K562 (cell line): ENCODE measurements around the gene CRX. TPM values are rescaled to one million over a fixed set of nuclear protein-coding genes. Genes with fewer than 3 reads are reported as not detected.

ENCODE experiments used
- ATAC-seq: fragments of 200-7000 bp; cut with Tn5 transposase; 3 replicates; pipeline ENCODE4 v1.9.1; 2020; ENCODE audit warnings: moderate library complexity
- Bru-seq: library from RNA; stranded (reverse); fragments of 400-500 nt; gene quantifications from one replicate; lab custom pipeline; 2021; lab: Mats Ljungman, UMichigan
- BruChase-seq, 2 experiments: library from RNA; stranded (reverse); fragments of 400-500 nt; gene quantifications; one replicate each; lab custom pipeline; 2021; lab: Mats Ljungman, UMichigan
- BruUV-seq: library from RNA; stranded (reverse); fragments of 400-500 nt; replicated peaks from 2 replicates; lab custom pipeline; 2021; lab: Mats Ljungman, UMichigan
- CTCF ChIA-PET: fragments of 300-600 bp; formaldehyde crosslinking; extraction: SDS; loops from one replicate; lab custom pipeline; 2021; ENCODE audit warnings: low intra/inter-chr PET ratio; lab: Yijun Ruan, JAX
- POLR2A ChIA-PET: fragments of 300-600, 350-650 bp; sonication (Branson Sonifier 250); formaldehyde crosslinking; extraction: SDS; loops from one replicate; lab custom pipeline; 2021; ENCODE audit warnings: antibody characterized with exemption, inconsistent platforms; lab: Yijun Ruan, JAX
- DNase-seq, 4 experiments: peaks; one replicate each; pipeline versions ENCODE4 v3.0.0 to v3.0.0-alpha.2; 2011 to 2018; ENCODE audit warnings: low spot score in 3 of 4, mixed read lengths in 3 of 4; ENCODE audit errors: extremely low read depth in 1 of 4
- FAIRE-seq: peaks from 2 replicates; lab custom pipeline; 2011; peaks lifted over from hg19 to GRCh38; lab: Jason Lieb, UNC
- H2AFZ ChIP-seq: 2 replicates; pipeline ENCODE4 v1.6.0; 2011; ENCODE audit warnings: low read depth, low read length, control low read depth, inconsistent platforms
- H3K27ac ChIP-seq: fragments of 200-600 bp; 3 replicates; pipeline ENCODE4 v1.8.0; 2011; ENCODE audit warnings: low read depth, mild to moderate bottlenecking, control low read depth, inconsistent platforms, low read length, moderate library complexity, mixed read lengths; ENCODE audit errors: extremely low read depth
- H3K27me3 ChIP-seq, 2 experiments: fragments of 300-600 bp in 1 of 2; 2 replicates in 1 of 2; 3 replicates in 1 of 2; pipeline versions ENCODE4 v1.6.0 to v1.8.0; 2011; ENCODE audit warnings: inconsistent platforms in 2 of 2, low read length in 2 of 2, mild to moderate bottlenecking in 1 of 2, mixed read lengths in 1 of 2, moderate library complexity in 1 of 2; ENCODE audit not compliant: control insufficient read depth in 2 of 2, insufficient read depth in 2 of 2
- H3K36me3 ChIP-seq: fragments of 300-600 bp; 3 replicates; pipeline ENCODE4 v1.8.0; 2011; ENCODE audit warnings: mild to moderate bottlenecking, low read length, inconsistent platforms; ENCODE audit not compliant: control insufficient read depth, insufficient read depth
- H3K4me1 ChIP-seq, 2 experiments: fragments of 200-600 bp in 1 of 2; replicated peaks in 1 of 2; 2 replicates in 1 of 2; 3 replicates in 1 of 2; pipeline versions ENCODE4 v1.5.1 to v1.8.0; 2011; ENCODE audit warnings: inconsistent platforms in 2 of 2, low read length in 2 of 2, mild to moderate bottlenecking in 1 of 2, mixed read lengths in 1 of 2, moderate library complexity in 1 of 2; ENCODE audit not compliant: control insufficient read depth in 2 of 2, insufficient read depth in 2 of 2
- H3K4me2 ChIP-seq: 2 replicates; pipeline ENCODE4 v1.6.1; 2011; ENCODE audit warnings: low read length, control low read depth, inconsistent platforms, mixed read lengths; ENCODE audit not compliant: insufficient read depth
- H3K4me3 ChIP-seq: fragments of 200-600 bp; sonication (generic), shearing (Covaris generic); 2 replicates; pipeline ENCODE4 v1.5.1; 2016; ENCODE audit warnings: control low read depth, inconsistent platforms
- H3K79me2 ChIP-seq: fragments of 200-600 bp; 3 replicates; pipeline ENCODE4 v1.8.0; 2011; ENCODE audit warnings: low read length, inconsistent platforms; ENCODE audit not compliant: control insufficient read depth, insufficient read depth
- H3K9ac ChIP-seq, 2 experiments: 2 replicates each; pipeline versions ENCODE4 v1.6.0 to v1.6.1; 2011; ENCODE audit warnings: low read depth in 2 of 2, low read length in 2 of 2, control low read depth in 1 of 2, inconsistent platforms in 1 of 2, mild to moderate bottlenecking in 1 of 2, mixed read lengths in 1 of 2; ENCODE audit not compliant: insufficient read depth in 1 of 2
- H3K9me1 ChIP-seq: one replicate; pipeline ENCODE4 v1.6.0; 2011; ENCODE audit warnings: inconsistent platforms, mild to moderate bottlenecking, low read length, moderate library complexity; ENCODE audit not compliant: control insufficient read depth, insufficient read depth
- H3K9me3 ChIP-seq: replicated peaks from 2 replicates; pipeline ENCODE4 v1.5.1; 2011; ENCODE audit warnings: low read depth, low read length, inconsistent platforms; ENCODE audit not compliant: control insufficient read depth, insufficient read depth
- H4K20me1 ChIP-seq: replicated peaks from 2 replicates; pipeline ENCODE4 v1.6.1; 2011; ENCODE audit warnings: low read length, inconsistent platforms, mixed read lengths; ENCODE audit not compliant: control insufficient read depth, insufficient read depth
- ELF2 ChIP-seq: fragments of 250-450 bp; sonication (Bioruptor Pico); IDR thresholded peaks from 2 replicates; pipeline ENCODE4 v1.5.0; 2021; ENCODE audit warnings: mild to moderate bottlenecking
- ESRRB ChIP-seq: fragments of 250-450 bp; sonication (Bioruptor Pico); IDR thresholded peaks from 2 replicates; pipeline ENCODE4 v1.5.0; 2020; ENCODE audit warnings: mild to moderate bottlenecking, moderate library complexity, borderline replicate concordance
- FOXJ3 ChIP-seq: sonication (generic); formaldehyde crosslinking; IDR thresholded peaks from 2 replicates; pipeline ENCODE4 v1.4.0; 2020; ENCODE audit warnings: mild to moderate bottlenecking, missing genetic modification reagents
- HSF4 ChIP-seq: fragments of 250-450 bp; sonication (Bioruptor Pico); IDR thresholded peaks from 2 replicates; pipeline ENCODE4 v2.1.2; 2022; ENCODE audit warnings: mild to moderate bottlenecking, moderate library complexity, borderline replicate concordance
- ILF3 ChIP-seq: fragments of 450-650 bp; IDR thresholded peaks from 2 replicates; pipeline ENCODE4 v1.6.1; 2018; ENCODE audit warnings: antibody characterized with exemption, mild to moderate bottlenecking, moderate library complexity, borderline replicate concordance
- JUN ChIP-seq, 2 experiments: sonication (generic) in 1 of 2; formaldehyde crosslinking in 1 of 2; IDR thresholded peaks; 2 replicates each; pipeline versions ENCODE4 v1.6.1 to v1.8.0; 2012 to 2022; ENCODE audit warnings: borderline replicate concordance in 2 of 2, mild to moderate bottlenecking in 2 of 2, improper control_type of control experiment in 1 of 2, low read depth in 1 of 2, low read length in 1 of 2, missing genetic modification reagents in 1 of 2
- NFXL1 ChIP-seq: fragments of 450-650 bp; formaldehyde crosslinking; IDR thresholded peaks from 2 replicates; pipeline ENCODE4 v1.4.0; 2021; ENCODE audit warnings: mild to moderate bottlenecking
- PRMT5 ChIP-seq: sonication (generic); formaldehyde crosslinking; IDR thresholded peaks from 2 replicates; pipeline ENCODE4 v1.5.0; 2020; ENCODE audit warnings: missing genetic modification reagents
- SAP30 ChIP-seq: fragments of 200-600 bp; sonication (generic); IDR thresholded peaks from 2 replicates; pipeline ENCODE4 v1.6.1; 2012; ENCODE audit warnings: borderline replicate concordance, low read depth, mild to moderate bottlenecking, moderate library complexity, low read length, control low read depth, inconsistent platforms; ENCODE audit not compliant: insufficient read depth, poor library complexity, severe bottlenecking
- SETDB1 ChIP-seq: IDR thresholded peaks from one replicate; pipeline ENCODE4 v1.6.1; 2012; ENCODE audit warnings: low read length, control low read depth, inconsistent platforms
- SREBF2 ChIP-seq: sonication (generic); formaldehyde crosslinking; IDR thresholded peaks from 2 replicates; pipeline ENCODE4 v1.4.0; 2020; ENCODE audit warnings: mild to moderate bottlenecking, missing genetic modification reagents
- SRSF3 ChIP-seq: fragments of 200-400 bp; formaldehyde crosslinking; IDR thresholded peaks from 2 replicates; pipeline ENCODE4 v1.6.1; 2016; ENCODE audit warnings: mild to moderate bottlenecking, low read length, moderate library complexity; ENCODE audit not compliant: insufficient read depth
- TBP ChIP-seq: optimal IDR thresholded peaks from 2 replicates; pipeline ENCODE3; 2011; ENCODE audit warnings: low read depth, low read length, improper control_type of control experiment
- YY1 ChIP-seq, 3 experiments: IDR thresholded peaks; 2 replicates each; pipeline ENCODE4 v1.6.1; 2011; ENCODE audit warnings: low read length in 2 of 3, mild to moderate bottlenecking in 2 of 3, moderate library complexity in 2 of 3, borderline replicate concordance in 1 of 3, control low read depth in 1 of 3, low read depth in 1 of 3; ENCODE audit not compliant: insufficient read depth in 3 of 3, insufficient replicate concordance in 2 of 3, control insufficient read depth in 1 of 3, insufficient read length in 1 of 3; ENCODE audit errors: extremely low read depth in 1 of 3
- ZC3H11A ChIP-seq: IDR thresholded peaks from 2 replicates; pipeline ENCODE4 v1.6.1; 2012; ENCODE audit warnings: low read depth, low read length, improper control_type of control experiment
- ZNF3 ChIP-seq: fragments of 250-450 bp; sonication (Bioruptor Pico); IDR thresholded peaks from 2 replicates; pipeline ENCODE4 v1.5.0; 2021; ENCODE audit warnings: mild to moderate bottlenecking, moderate library complexity
- WGBS: fragments of 100-300 bp; shearing (Covaris generic); methylation state at CpG from one replicate; pipeline ENCODE4 v1.1.6; 2016; ENCODE audit warnings: low coverage, mixed read lengths; ENCODE audit not compliant: insufficient coverage; ENCODE audit errors: missing lambda C conversion rate; 5-methylcytosine and 5-hydroxymethylcytosine counted together
- in situ Hi-C: fragments of 300-500 bp; cut with MboI; formaldehyde crosslinking; loops from 4 replicates; pipeline ENCODE4 v1.15.0; 2018; ENCODE audit warnings: inconsistent platforms, mixed read lengths
- intact Hi-C: fragments of 100-400 bp; cut with micrococcal nuclease; formaldehyde crosslinking; loops from 2 replicates; pipeline ENCODE4 v1.14.2; 2022
- long read RNA-seq, 3 experiments: library from polyadenylated mRNA in 2 of 3; library from RNA in 1 of 3; unstranded in 2 of 3; stranded (forward) in 1 of 3; transcript quantifications; one replicate each; pipeline ENCODE4 v2.0.0, GENCODE V29; 2019 to 2022
- polyA minus RNA-seq, 3 experiments: library from RNA; depleted of rRNA, polyadenylated mRNA; stranded (reverse); fragments of >200 nt; gene quantifications; 2 replicates each; pipeline ENCODE4 v1.2.3, GENCODE V29; 2011
- polyA plus RNA-seq, 8 experiments: library from polyadenylated mRNA; depleted of rRNA in 4 of 8; stranded (reverse) in 5 of 8; unstranded in 3 of 8; fragments of >200 nt; fragmentation: Nextera tagmentation in 2 of 8; fragmentation: Illumina TruSeq in 1 of 8; extraction: Ambion mirVana in 2 of 8; extraction: Trizol in 1 of 8; gene quantifications; 2 replicates each; pipeline versions ENCODE4 v1.2.1 to v1.2.3, GENCODE V29; 2011 to 2014; ENCODE audit warnings: inconsistent platforms in 1 of 8, missing spikeins in 1 of 8
- total RNA-seq, 7 experiments: library from RNA; depleted of rRNA in 6 of 7; stranded (reverse); fragments of >200 nt in 6 of 7; fragmentation: Illumina TruSeq in 2 of 7; extraction: Trizol in 2 of 7; gene quantifications; 2 replicates each; pipeline versions ENCODE4 v1.2.1 to v1.2.3, GENCODE V29; 2011 to 2021; ENCODE audit warnings: low replicate concordance in 1 of 7

Gene CRX
- not detected in 2 replicates for total RNA-seq (2011; cell fraction: chromatin; rRNA removed; ENCODE audit: low replicate concordance)
- total RNA-seq (2011; cell fraction: nucleolus; rRNA removed), result not detected in 2 replicates
- not detected in 2 replicates for total RNA-seq (2011; cell fraction: nucleoplasm; rRNA removed)
- not detected in 2 replicates for total RNA-seq (2014; rRNA removed)
- not detected in 2 replicates for total RNA-seq (2014; rRNA removed; fragmentation: Illumina TruSeq; extraction: Trizol)
- total RNA-seq (2015; rRNA removed; fragmentation: Illumina TruSeq; extraction: Trizol), result not detected in 2 replicates
- not detected in 2 replicates for total RNA-seq (2021)
- polyA plus RNA-seq (2011; rRNA removed), result not detected in 2 replicates
- polyA plus RNA-seq (2011; cell fraction: cytosol; rRNA removed), result not detected in 2 replicates
- polyA plus RNA-seq (2011; cell fraction: nucleus; rRNA removed), result not detected in 2 replicates
- polyA plus RNA-seq (2012), result 0.01 and 0.04 TPM in 2 replicates
- not detected in 2 replicates for polyA plus RNA-seq (2014; fragmentation: Illumina TruSeq; extraction: Trizol)
- under 1 TPM in 1 of 2 experiments, not detected in 1; 0.01 TPM for polyA plus RNA-seq (2014; fragmentation: Nextera tagmentation; extraction: Ambion mirVana)
- polyA plus RNA-seq (2014; rRNA removed), result not detected in 2 replicates
- polyA minus RNA-seq (2011; rRNA and poly(A)+ RNA removed), result not detected in 2 replicates
- not detected in 2 replicates for polyA minus RNA-seq (2011; cell fraction: cytosol; rRNA and poly(A)+ RNA removed)
- not detected in 2 replicates for polyA minus RNA-seq (2011; cell fraction: nucleus; rRNA and poly(A)+ RNA removed)
- not detected for Bru-seq, nascent RNA
- BruChase-seq, experiment 1, labeled RNA remaining after a 2-hour chase, result not detected
- not detected for BruChase-seq, experiment 2, labeled RNA remaining after a 6-hour chase
- long read RNA-seq, experiment 1, result 0 reads
- long read RNA-seq, experiment 2, result 0 reads
- long read RNA-seq, experiment 3, result 0 reads

DNA sequence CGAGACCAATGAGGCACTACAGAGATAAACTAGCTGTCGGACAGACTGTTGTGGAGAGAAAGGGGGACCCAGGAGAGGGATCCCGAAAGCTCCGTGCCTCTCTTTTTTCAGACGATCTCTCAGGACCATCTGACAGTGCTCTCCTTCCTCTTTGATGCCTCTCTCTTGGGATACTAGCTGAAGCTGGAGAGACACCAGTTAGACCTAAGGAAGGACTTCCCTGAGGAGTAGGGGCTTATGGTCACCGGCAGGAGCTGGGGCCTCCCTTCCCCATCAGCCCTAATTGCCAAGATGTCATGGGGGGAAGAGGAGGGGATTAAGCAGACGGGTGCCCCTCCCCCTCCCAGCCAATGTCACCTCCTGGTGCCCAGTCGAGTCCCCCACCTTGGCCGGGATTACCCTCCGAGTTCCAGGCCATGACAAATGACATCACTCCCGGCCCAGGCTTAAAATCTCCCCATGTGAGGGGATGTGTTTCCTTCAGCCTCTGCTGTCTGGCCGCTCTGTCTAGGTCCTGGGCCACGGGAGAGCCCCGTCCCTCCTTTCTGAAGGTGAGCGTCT lies at the start of gene CRX:
TSS of gene CRX (plus strand) at position 478 of the 561 bp plus-strand sequence. CDS start 12,507 bp downstream, outside the sequence.
- DNase-seq (no peak), FAIRE-seq (no peak), ATAC-seq (no peak)
- Histone ChIP-seq H3K4me1 (peaks cover 0 to 3% of the 10 kb centered on the region in 2 experiments; a peak in 1 of 5 replicates), H3K9me3 (no peaks in the 10 kb centered on the region), H3K27ac (no peak within 1 kb of the TSS), H2AFZ (no peak within 1 kb of the TSS), H3K4me2 (no peak within 1 kb of the TSS), H3K79me2 (no peaks in the 10 kb centered on the region), H3K9ac (0 out of 4 replicates have a peak within 1 kb of the TSS, but pooled peaks of 1 of the 2 experiments have one; percentile 17), H3K4me3 (no peak within 1 kb of the TSS), H4K20me1 (no peaks in the 10 kb centered on the region), H3K36me3 (no peaks in the 10 kb centered on the region), H3K27me3 (peaks cover 13 to 72% of the 10 kb centered on the region in 2 experiments; a peak in 4 of 5 replicates), H3K9me1 (no peaks in the 10 kb centered on the region)
- BruUV-seq, result no TSS peak
- TF ChIP-seq ZNF3, result no peak
- TF ChIP-seq SAP30, result no peak
- no peak for TF ChIP-seq FOXJ3 (CRISPR knock-in tag)
- no peak for TF ChIP-seq ELF2 (CRISPR knock-in tag)
- TF ChIP-seq JUN (IDR thresholded peaks at IDR 0.05; ENCODE audit: borderline replicate concordance, low read depth, low read length), result no peak
- TF ChIP-seq JUN (CRISPR knock-in tag; IDR thresholded peaks at IDR 0.05; ENCODE audit: borderline replicate concordance), result no peak
- TF ChIP-seq SRSF3, result no peak
- no peak for TF ChIP-seq ESRRB (CRISPR knock-in tag)
- no peak for TF ChIP-seq TBP
- TF ChIP-seq ZC3H11A, result no peak
- no peak for TF ChIP-seq SETDB1
- TF ChIP-seq NFXL1 (CRISPR knock-in tag), result no peak
- no peak for TF ChIP-seq SREBF2 (CRISPR knock-in tag)
- TF ChIP-seq ILF3, result no peak
- no peak for TF ChIP-seq YY1 (IDR thresholded peaks at IDR 0.05; ENCODE audit: borderline replicate concordance in 1 of 3, control insufficient read depth in 1 of 3, extremely low read depth in 1 of 3, insufficient read depth in 3 of 3, insufficient read length in 1 of 3, insufficient replicate concordance in 2 of 3, low read depth in 1 of 3, low read length in 2 of 3)
- TF ChIP-seq PRMT5 (CRISPR knock-in tag), result no peak
- no peak for TF ChIP-seq HSF4 (CRISPR knock-in tag)
- in situ Hi-C loops, result no loop called here
- WGBS, result 3% methylated on average over 7 of the region's 15 CpGs
- CTCF ChIA-PET, result no interaction called here
- intact Hi-C loops, result no loop called here
- POLR2A ChIA-PET, result interaction anchor here (0.8 kb wide), 1 partner anchor 9 kb away, joined by 3 read pairs; no protein-coding TSS in a partner anchor
